GM18507 (cell line): ENCODE data around the gene SRRD.

Experiments used
- DNase-seq: peaks from one replicate; pipeline ENCODE4 v3.0.0; 2011; ENCODE audit warnings: low read depth; ENCODE audit not compliant: insufficient read length; ENCODE audit errors: extremely low spot score
- FAIRE-seq: peaks from 2 replicates; lab custom pipeline; 2011; peaks lifted over from hg19 to GRCh38; lab: Jason Lieb, UNC

SRRD gene

DNA sequence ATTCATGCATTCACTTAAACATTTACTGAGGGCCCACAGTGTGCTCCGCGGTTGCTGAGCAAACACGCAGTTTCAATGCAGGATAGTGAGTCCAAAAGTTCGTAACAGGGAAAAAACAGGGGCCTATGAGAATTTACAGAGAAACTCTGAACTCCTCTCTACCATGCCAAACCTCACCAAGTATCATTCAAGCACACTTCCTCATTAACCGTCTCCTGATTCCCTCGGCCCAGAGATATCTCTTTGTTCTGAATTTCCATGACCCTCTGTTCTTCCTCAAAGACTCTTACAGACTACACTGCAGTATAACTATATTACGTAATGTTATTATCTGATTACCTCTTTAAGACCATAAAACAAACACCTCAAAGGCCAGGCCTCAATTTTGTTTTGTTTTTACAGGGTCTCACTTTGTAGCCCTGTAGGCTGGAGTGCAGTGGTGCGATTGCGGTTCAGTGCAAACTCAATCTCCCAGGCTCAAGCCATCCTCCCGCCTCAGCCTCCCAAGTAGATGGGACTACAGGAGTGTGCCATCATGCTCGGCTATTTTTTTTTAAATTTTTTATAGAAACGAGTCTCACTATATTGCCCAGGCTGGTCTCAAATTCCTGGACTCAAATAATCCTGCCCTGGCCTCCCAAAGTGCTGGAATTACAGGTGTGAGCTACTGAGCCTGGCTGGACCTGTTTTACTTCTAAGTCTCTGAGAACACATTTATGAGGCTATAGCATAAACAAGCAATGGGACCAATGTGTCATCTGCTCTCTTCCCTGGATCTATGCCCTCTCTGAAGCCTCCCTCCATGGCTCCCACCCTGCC lies 3.7 kb upstream of the SRRD start:
- no peak for DNase-seq
- FAIRE-seq: peak; percentile 31

DNA sequence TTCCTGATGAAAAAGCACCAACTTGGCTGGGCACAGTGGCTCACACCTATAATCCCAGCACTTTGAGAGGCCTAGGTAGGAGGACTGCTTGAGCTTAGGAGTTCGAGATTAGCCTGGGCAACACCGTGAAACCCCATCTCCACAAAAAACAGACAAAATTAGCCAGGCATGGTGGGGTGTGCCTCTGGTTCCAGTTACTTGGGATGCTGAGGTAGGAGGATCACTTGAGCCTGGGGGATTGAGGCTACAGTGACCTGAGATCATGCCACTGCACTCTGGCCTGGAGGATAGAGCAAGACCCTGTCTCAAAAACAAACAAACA lies 3.1 kb upstream of the SRRD start:
- DNase-seq (no peak), FAIRE-seq (no peak)

DNA sequence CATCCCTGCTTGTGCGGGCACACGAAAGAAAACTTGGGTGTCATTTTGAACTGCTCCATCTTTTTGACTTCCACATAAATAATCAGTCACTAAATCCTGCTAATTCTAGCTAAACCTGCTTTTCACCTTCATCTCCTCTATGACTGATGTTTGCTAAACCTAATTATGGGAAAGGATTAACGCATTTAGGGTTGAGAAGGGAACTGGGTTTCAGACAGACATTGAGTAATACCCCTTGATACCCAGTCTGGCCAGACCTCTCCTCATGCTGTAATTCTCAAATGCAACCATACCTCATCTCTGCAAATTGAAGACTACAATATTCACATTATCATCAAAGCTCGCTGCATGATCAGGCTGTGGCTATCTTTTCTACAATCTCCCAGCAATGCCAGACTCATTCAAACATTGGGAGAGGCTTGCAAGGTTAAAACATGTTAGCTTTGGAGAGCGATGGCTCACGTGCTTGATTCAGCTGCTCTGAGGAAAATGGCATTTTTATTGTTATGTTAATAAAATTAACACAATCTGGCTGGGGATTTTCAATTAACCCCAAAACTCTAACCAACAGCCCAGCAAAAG lies 2.5 kb upstream of the SRRD start:
- FAIRE-seq (no peak), DNase-seq (no peak)

DNA sequence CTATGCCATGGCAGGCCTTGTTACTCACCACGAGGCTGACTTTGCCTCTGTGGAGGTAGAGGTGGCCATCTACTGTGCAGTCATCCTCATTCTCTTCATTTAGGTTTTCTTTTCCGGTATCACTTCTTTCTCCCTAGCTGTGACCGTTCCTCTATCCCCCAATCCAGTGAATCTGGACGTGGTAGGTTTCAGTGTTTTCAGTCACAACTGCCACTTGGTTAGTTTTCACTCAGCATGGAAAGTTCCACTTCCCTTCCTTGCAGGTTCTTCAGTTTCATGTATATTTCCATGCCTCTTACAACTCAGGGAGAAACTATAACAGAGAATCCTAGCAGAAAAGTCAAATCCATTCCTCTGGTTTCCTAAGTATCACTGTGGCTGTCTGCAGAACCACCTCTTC lies 2.0 kb upstream of the SRRD start:
- DNase-seq (no peak), FAIRE-seq (peak; percentile 48)

DNA sequence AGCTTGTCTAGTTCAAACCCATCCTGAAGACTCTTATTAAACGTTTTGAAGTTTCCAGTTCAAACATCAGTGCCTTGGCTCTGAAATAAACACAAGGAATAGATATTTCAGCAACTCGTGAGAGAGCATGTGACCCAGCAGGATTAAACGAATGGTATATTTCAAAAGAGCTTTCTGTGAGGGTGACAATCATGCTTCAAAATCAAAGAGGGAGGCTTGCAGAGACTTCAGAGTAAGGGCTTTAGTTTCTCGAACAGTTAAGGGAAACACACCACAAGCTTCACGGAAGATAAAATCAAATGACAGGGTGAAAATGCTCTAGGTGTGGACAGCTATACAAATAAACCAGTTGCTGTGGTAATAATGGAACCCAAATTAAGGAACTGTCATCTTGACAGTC lies 1.5 kb upstream of the SRRD start:
- FAIRE-seq: no peak

DNA sequence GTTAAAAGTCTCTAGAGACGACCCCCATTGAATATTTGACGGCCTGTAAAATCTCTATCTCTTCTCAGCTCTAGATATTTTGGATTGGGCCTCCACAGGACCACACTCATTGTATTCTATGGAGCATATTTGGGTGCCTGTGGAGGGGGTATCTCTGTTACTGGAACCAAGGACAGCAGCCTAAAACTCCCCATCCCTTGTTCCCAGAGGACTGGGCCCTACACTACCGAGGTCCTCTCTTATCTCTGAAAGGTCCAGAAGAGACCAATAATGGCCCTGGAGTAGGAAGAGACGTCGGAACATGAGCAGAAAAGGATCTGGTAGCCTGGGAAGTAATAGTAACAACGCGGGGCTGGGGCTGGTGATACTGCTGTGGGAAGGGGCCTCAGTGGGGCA lies 636 bp upstream of the SRRD start:
- DNase-seq (no peak), FAIRE-seq (no peak)

More for the DNA sequence above, 1.5 kb upstream of the SRRD start:
- no peak for DNase-seq

DNA sequence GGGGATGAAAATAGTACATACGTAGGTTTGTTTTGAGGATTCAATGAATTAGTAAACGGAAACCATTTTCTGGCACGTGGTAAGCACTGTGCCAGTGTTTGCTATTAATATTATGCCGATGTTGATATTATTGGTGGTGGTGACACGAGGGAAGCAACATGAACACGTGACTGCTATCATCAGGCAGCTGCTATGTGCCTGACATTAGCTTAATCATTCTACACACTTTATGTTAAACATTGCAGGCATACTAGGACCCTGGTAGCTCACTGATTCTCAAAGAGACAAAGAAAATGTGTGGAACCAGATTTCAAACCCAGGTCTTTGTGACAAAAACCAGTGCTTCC lies 656 bp downstream of the SRRD start:
- DNase-seq (no peak), FAIRE-seq (no peak)

DNA sequence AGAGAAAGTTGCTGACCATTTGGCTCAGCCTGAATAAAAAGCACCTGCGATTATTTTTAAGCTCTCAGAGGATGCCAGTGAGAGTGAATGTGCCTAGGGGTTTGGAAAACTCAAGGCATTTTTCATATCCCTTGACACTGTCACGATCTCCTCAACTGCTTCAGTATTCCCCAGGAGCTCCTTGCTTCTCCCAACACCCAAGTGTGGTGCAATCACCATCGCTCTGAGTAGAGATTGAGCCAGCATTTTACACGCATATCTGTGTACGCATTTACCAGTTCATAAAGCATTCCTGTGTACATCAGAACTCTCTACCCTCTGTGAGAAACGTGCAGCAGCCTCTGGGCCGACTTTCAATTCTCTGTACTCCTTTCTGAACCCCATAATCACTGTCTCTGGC lies 1.3 kb downstream of the SRRD start:
- DNase-seq: no peak
- no peak for FAIRE-seq

DNA sequence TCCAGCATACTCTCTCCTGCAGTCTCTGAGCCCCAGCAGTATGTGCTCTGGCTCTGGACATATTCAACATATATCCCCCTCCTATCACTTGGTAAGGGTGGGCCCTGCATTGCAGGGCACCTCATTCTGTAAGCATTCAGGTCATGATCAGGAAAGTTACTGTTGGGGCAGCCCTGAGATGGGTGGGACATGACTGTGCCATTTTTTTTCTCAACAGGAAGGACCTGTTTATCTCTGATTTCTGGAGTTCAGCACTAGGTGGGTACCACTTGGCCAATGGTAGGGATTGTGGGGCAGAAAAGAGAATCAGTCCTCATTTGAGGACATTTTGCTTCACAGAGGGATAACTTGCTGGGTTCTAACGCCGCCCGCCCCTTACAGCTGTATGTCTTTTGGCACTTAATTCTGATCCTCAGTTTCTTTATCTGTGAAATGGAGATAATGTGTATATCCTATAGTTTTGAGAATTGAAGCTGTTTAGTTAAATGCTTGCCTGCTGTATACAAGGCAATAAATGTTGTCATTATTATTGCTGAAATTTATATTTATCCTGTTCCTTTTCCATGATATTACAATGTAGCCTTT lies 2.2 kb downstream of the SRRD start:
- DNase-seq (no peak), FAIRE-seq (no peak)

DNA sequence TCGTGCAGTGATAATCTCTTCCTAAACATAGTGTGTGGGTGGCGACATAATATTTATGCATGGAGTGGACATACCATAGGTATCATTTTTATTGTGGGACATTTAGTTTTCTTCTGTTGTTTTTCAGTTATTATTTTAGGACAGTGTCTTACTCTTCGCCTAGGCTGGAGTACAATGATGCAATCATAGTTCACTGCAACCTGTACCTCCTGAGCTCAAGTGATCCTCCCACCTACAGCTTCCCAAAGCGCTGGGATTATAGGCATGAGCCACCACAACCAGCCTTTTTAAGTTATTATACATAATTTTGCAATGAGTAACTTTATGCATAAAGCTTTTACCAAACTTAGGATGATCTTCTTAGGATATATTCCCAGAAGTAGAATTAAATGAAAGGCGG lies 2.7 kb downstream of the SRRD start:
- DNase-seq (no peak), FAIRE-seq (no peak)

DNA sequence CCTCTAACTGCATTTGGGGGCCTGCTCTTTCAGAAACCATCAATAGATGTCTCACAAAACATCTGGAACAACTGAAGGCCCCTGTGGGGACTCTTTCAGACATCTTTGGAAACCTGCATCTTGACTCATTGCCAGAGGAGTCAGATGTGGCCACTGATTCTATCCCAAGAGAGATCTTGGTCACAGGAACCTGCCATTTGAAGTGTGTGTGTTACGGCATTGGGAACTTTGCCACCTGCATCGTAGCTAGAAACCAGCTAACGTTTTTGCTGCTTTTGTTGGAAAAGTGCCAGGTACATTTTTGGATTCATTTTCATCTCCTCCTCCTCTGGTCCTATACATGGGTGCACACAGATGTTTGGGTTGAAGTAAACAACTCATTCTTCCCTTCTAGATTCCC lies 4.3 kb downstream of the SRRD start:
- no peak for FAIRE-seq
- no peak for DNase-seq

DNA sequence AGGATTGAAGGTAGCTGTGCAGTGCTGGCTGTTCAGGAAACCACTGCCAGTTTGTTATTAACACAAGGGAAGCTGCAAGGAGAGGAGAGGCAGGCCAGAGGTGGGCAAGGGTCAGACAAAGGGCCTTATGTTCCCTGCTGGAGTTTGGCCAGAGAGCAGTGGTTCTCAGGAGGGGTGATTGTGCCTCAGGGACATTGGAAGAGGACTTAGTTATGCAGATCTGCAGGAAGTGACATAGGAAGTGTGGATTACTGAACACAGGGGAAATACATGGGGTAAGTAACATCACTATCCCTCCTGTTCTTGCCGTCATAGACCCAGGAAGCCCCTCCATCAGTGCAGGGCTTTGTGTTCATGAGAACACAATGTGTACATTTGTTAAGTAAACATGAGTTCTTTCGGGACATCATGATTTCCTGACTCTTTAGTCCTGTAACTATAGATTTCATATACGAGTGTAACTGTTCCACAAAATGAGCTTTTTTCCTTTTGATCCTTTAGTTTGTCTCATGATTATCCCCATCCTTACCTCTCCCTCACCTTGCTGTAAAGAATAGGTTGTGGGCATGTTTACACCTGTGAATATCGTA lies 5.9 kb downstream of the SRRD start:
- no peak for FAIRE-seq

DNA sequence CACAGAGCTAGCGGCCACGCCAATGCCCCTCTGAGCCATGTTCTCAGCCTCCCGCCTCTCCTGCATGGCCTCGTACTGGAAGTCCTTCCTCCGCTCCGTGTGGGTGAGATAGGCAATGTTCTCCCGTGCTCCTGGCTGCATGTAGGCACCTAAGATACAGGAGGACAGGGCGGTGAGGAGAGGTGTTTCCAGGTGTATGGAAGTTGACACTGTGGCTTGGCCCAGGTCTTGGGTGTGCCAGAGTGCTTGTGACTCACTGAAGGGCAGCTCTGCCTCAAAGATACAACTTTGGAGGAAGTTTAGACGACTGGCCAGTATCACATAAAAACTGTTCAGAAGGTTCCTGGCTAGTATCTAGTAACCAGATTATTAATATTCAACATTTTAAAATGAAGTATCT lies 8.5 kb downstream of the SRRD start:
- DNase-seq (no peak), FAIRE-seq (no peak)

More for the DNA sequence above, 5.9 kb downstream of the SRRD start:
- no peak for DNase-seq

DNA sequence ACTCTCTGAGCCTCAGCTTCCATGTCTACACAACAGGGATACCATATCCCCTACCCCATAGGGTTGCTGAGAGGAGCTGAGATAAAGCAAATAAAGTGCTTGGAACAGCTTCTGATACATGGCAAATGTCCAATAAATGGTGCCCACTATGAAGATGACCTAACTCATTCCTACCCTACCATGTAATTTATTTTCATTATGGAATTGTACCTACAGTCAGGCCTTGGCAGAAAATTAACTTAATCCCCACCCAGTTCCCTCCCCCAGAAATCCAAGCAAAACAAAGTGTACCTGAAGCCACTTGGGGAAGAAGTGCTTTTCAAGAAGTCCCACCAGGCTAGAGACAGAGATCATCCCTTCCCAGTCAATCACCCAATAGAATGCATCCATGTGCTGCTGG lies 10.8 kb downstream of the SRRD start:
- DNase-seq: no peak
- no peak for FAIRE-seq

DNA sequence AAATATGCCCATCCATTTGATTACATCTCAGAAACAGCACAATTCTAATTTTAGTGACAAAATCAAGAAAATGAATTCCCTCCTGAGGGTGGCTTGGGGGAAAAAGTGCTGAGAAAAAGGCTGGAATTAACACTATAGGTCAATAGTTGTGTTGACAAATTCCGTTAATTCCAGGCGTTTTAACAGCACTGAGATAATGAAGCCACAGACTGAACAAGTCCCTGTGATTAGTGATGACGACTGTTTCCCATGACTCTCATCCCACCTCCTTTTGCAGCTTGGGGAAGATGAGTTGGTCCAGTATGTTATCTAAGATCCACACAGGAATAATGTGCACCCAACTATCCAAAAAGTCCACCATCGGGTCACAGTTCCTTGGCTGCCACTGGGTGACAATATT lies 12.8 kb downstream of the SRRD start:
- FAIRE-seq (no peak), DNase-seq (no peak)

DNA sequence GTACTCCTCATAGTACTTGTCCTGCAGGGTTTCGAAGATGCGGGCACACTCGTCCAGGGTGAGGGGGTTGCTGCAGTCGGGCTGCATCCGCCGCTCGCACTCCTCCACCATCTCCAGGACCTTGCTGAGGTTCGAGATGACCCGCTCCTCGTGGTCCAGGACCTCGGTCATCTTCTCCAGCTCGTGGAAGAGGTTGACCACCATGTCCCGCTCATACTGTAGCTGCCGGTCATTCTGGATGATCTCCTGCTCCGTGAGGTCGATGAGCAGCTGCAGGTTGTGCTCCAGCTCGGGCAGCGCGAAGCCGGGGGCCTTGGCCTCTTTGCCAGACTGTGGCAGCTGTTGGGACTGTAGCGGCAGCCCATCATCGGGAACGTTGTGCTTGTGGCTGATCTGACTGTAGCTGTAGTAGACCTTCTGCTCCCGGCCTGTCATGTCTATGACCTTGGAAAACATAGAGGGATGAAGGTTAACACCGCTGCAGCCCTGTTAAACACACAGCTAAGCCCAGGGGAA lies 15.6 kb downstream of the SRRD start:
- DNase-seq (no peak), FAIRE-seq (no peak)

DNA sequence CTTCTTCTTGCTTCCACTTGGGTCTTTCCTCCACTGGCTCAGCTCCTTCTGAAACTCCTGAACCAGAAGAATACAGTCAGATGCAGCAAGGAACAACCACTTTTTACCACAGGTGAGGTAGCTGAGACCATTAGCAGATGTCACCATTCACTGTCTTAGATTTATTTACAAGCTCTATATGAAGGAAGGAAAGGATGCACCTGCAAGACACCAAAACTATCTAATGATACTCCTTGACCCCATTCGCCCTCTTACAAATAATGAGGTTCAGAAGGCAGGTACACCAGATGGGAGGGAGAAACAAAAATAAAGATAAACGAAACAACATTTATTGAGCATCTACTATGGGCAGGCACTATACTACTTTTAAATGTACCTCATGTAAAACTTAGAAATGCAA lies 18.3 kb downstream of the SRRD start:
- DNase-seq (no peak), FAIRE-seq (no peak)

DNA sequence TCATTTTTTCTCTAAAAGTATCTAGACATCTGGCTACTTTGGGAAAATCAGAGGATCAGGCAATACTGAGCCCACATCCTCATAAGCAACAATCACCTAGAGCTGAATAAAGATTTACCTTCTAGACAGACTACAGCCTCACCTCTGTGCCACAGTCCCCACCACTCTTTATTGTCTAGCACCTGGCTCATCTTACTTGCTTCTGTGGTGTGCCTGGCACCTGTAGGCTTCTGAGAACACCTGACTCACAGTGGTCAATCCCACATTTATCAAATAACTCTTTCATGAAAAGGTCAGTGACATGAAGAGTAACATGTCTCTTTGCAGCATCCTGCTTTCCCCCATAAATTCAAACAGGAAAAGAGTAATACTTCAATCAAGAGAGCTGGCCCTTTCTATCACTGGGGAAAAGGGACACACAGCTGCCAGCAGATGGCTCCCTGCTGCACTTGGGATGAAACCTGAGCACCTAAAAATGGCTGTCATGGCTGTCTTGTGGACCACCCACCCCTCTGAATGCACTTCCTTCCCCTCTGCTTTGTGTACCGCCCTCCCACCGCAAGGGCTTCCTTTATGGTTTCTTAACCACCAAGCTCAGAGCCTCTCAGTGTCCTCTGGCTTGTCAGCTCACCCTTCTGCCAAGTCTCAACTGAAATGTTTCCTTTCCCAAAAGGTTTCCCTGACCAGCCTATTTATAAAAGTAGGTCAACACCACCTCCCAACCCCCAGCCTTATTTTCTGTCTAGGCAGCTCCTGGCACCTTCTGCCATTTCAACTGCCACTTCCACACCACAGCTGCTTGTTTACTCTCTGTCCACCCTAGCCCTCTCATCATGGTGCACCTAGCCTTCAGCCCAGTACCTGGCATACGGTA lies 19.2 kb downstream of the SRRD start:
- no peak for DNase-seq
- peak; percentile 67 for FAIRE-seq

DNA sequence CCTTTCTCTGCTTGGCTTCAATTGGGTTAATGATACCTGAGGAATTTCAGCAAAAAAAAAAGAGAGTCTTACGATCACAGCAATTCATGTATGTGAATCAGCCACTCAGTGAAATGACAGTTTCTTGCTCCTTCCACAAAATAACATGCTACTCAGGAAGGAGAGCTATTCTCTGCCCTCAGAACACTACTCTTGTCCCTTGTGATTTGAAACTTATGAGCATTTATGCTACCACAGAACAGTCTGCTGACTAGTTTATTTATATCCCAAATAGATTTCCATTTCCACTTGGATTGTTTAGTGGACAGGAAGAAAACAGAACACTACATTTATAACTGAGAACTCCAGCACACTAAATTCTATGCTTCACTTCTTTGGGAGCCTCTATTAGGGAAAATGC lies 20.1 kb downstream of the SRRD start:
- FAIRE-seq (no peak), DNase-seq (no peak)

DNA sequence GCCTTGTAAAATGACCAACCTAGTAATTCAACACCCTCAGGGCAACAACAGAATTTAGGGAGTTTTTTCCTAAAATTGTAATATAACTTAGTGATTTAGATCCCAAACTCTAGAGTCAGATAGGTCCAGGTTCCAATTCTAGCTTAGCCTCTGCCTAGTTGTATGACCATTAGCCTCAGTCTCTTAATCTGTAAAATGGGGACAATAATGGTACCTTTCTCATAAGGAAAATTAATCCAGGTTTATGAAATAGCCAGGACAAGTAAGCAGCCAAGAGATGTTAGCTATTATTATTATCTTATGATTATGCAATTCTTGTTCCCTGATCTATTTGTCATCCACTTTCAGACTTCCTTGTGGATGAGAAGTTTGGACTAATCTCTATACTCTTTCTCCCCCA lies 24.5 kb downstream of the SRRD start:
- FAIRE-seq: no peak
- DNase-seq: no peak
